AG09319 (cell line): ENCODE data around the gene ANK2.

Source experiments
- DNase-seq: peaks from one replicate; pipeline ENCODE4 v3.0.0-alpha.2; 2010; ENCODE audit warnings: low read depth; ENCODE audit errors: extremely low read depth
- CTCF ChIP-seq: IDR thresholded peaks from 2 replicates; pipeline ENCODE4 v1.5.1; 2011; ENCODE audit warnings: low read depth, mild to moderate bottlenecking, inconsistent platforms, low read length, moderate library complexity

The ANK2 gene

DNA sequence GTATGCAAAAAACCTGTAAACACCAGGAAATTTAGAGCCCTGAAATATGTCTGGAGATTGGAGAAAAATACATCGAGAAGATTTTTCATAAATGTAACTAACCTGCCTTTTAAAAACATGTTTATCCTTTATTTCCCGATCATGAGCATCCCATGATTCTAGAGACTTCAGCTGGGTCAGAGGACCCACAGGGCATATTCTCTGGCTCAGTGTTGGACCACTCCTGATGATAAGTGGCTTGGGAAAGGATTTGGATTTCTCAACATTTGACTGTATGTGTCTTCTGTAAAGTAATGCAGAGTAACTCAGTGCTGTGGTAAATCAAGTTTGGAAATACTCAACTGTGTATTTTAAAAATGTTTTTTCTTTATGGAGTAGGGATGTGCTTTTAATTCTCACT is 40.0 kb upstream of the ANK2 start:
- DNase-seq, result no peak
- TF ChIP-seq CTCF, result no peak

GRCh38 chr4:113012122-113012725 is 37.2 kb upstream of the ANK2 start:
- DNase-seq, result no peak
- no peak for TF ChIP-seq CTCF

- no peak for DNase-seq
- TF ChIP-seq CTCF, result no peak
Observed at GRCh38 chr4:113012786-113013185, 36.7 kb upstream of the ANK2 start.

- DNase-seq, result no peak
- TF ChIP-seq CTCF, result no peak
Observed at GRCh38 chr4:113013751-113014150, 35.7 kb upstream of the ANK2 start.

- TF ChIP-seq CTCF, result no peak
- DNase-seq, result no peak
Observed at GRCh38 chr4:113016377-113016776, 33.1 kb upstream of the ANK2 start.

- DNase-seq, result no peak
- TF ChIP-seq CTCF, result no peak
Observed at GRCh38 chr4:113020966-113021365, 28.5 kb upstream of the ANK2 start.

DNA sequence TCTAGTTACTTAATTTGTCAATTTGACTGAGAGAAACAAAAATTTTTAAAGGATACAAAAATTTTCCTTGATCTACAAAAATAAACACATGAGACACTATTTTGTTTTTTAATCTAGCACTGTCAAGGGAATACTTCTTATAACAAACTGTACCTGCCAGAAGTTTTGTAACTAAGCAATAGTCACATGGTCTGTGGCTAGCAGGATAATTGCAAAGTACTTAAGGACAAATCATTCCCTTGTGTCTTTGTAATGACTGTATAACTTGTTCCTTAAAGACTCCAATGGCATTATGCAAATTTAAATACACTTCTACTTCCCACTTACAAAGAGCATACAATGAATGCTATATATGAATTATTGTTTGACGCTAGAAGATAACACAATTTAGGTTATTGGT is 25.1 kb upstream of the ANK2 start:
- DNase-seq, result no peak
- TF ChIP-seq CTCF, result no peak
